SK-N-SH (cell line): ENCODE data around the gene FBH1. TPM values are rescaled to one million over a fixed set of nuclear protein-coding genes. Genes with fewer than 3 reads are reported as not detected.

ENCODE experiments used
- CTCF ChIA-PET: fragments of 300-600, 350-600 bp; formaldehyde crosslinking; extraction: SDS; loops from one replicate; lab custom pipeline; 2021; lab: Yijun Ruan, JAX
- POLR2A ChIA-PET: fragments of 350-600 bp; sonication (Branson Sonifier 250); formaldehyde crosslinking; extraction: SDS; loops from one replicate; lab custom pipeline; 2020; ENCODE audit warnings: antibody characterized with exemption, inconsistent platforms; lab: Yijun Ruan, JAX
- DNase-seq: peaks from one replicate; pipeline ENCODE4 v3.0.0; 2012
- H2AFZ ChIP-seq: fragments of 200-600 bp; sonication (generic); 2 replicates; pipeline ENCODE4 v1.8.1; 2016; ENCODE audit warnings: antibody characterized with exemption, mild to moderate bottlenecking, low read depth
- H3F3A ChIP-seq: fragments of 200-600 bp; sonication (generic); replicated peaks from 2 replicates; pipeline ENCODE3; 2016; ENCODE audit warnings: antibody characterized with exemption, mild to moderate bottlenecking; ENCODE audit not compliant: insufficient read depth
- H3K27ac ChIP-seq, 2 experiments: fragments of 200-500 bp in 1 of 2; fragments of 200-600 bp in 1 of 2; sonication (Bioruptor generic) in 1 of 2; sonication (generic), shearing (Covaris generic) in 1 of 2; 2 replicates each; pipeline versions ENCODE4 v1.5.1 to v1.6.1; 2014 to 2016; ENCODE audit warnings: low read depth in 2 of 2, inconsistent platforms in 1 of 2, low read length in 1 of 2, mild to moderate bottlenecking in 1 of 2, mixed read lengths in 1 of 2
- H3K27me3 ChIP-seq: fragments of 200-600 bp; sonication (generic), shearing (Covaris generic); 2 replicates; pipeline ENCODE4 v1.6.1; 2016; ENCODE audit warnings: mixed run types; ENCODE audit not compliant: insufficient read depth
- H3K36me3 ChIP-seq, 2 experiments: fragments of 200-500 bp in 1 of 2; fragments of 200-600 bp in 1 of 2; sonication (Bioruptor generic) in 1 of 2; sonication (generic) in 1 of 2; replicated peaks in 1 of 2; 2 replicates each; pipeline versions ENCODE3 to v1.5.1; 2014 to 2016; ENCODE audit warnings: low read length in 1 of 2, mild to moderate bottlenecking in 1 of 2; ENCODE audit not compliant: insufficient read depth in 2 of 2, control insufficient read depth in 1 of 2
- H3K4me1 ChIP-seq, 2 experiments: fragments of 200-500 bp in 1 of 2; fragments of 200-600 bp in 1 of 2; sonication (Bioruptor generic) in 1 of 2; sonication (generic), shearing (Covaris generic) in 1 of 2; 2 replicates each; pipeline versions ENCODE4 v1.5.1 to v1.6.1; 2014 to 2016; ENCODE audit warnings: low read depth in 1 of 2, low read length in 1 of 2, mixed run types in 1 of 2; ENCODE audit not compliant: insufficient read depth in 2 of 2, control insufficient read depth in 1 of 2
- H3K4me2 ChIP-seq: fragments of 200-600 bp; sonication (generic), shearing (Covaris generic); 2 replicates; pipeline ENCODE4 v1.6.1; 2017; ENCODE audit warnings: mixed run types
- H3K4me3 ChIP-seq, 2 experiments: fragments of 200-500 bp in 1 of 2; fragments of 200-600 bp in 1 of 2; sonication (Bioruptor generic) in 1 of 2; sonication (generic), shearing (Covaris generic) in 1 of 2; 2 replicates each; pipeline versions ENCODE4 v1.5.1 to v1.8.1; 2014 to 2016; ENCODE audit warnings: low read depth in 2 of 2, inconsistent platforms in 1 of 2, low read length in 1 of 2, mild to moderate bottlenecking in 1 of 2, mixed read lengths in 1 of 2, moderate library complexity in 1 of 2
- H3K79me2 ChIP-seq: fragments of 200-600 bp; sonication (generic); 2 replicates; pipeline ENCODE4 v1.8.1; 2017; ENCODE audit warnings: mild to moderate bottlenecking; ENCODE audit not compliant: insufficient read depth
- H3K9ac ChIP-seq: fragments of 200-600 bp; sonication (generic); 2 replicates; pipeline ENCODE4 v1.6.1; 2017; ENCODE audit warnings: mixed run types
- H3K9me2 ChIP-seq: fragments of 200-600 bp; sonication (generic); 2 replicates; pipeline ENCODE4 v1.6.1; 2017; ENCODE audit warnings: mixed run types
- H3K9me3 ChIP-seq: fragments of 200-600 bp; sonication (generic); 2 replicates; pipeline ENCODE4 v1.6.1; 2017; ENCODE audit warnings: mixed run types, mild to moderate bottlenecking, moderate library complexity
- H4K20me1 ChIP-seq: fragments of 200-600 bp; sonication (generic); 2 replicates; pipeline ENCODE4 v1.6.1; 2017; ENCODE audit warnings: mild to moderate bottlenecking, mixed run types; ENCODE audit not compliant: insufficient read depth
- FOSL2 ChIP-seq: IDR thresholded peaks from 2 replicates; pipeline ENCODE4 v1.4.0; 2012; ENCODE audit warnings: low read depth, mild to moderate bottlenecking, moderate library complexity, borderline replicate concordance
- FOXM1 ChIP-seq: IDR thresholded peaks from 2 replicates; pipeline ENCODE4 v1.4.0; 2012; ENCODE audit warnings: low read depth, mild to moderate bottlenecking
- NFIC ChIP-seq: IDR thresholded peaks from 2 replicates; pipeline ENCODE4 v1.4.0; 2012; ENCODE audit warnings: borderline replicate concordance
- NRF1 ChIP-seq: IDR thresholded peaks from 2 replicates; pipeline ENCODE4 v1.6.1; 2012; ENCODE audit warnings: low read depth, mild to moderate bottlenecking, low read length
- SIN3A ChIP-seq: IDR thresholded peaks from 2 replicates; pipeline ENCODE4 v1.6.1; 2012; ENCODE audit warnings: low read depth, mild to moderate bottlenecking, low read length, moderate library complexity, borderline replicate concordance
- TEAD4 ChIP-seq: IDR thresholded peaks from 2 replicates; pipeline ENCODE4 v1.4.0; 2012; ENCODE audit warnings: mild to moderate bottlenecking, borderline replicate concordance; ENCODE audit not compliant: insufficient read depth
- WGBS: methylation state at CpG from one replicate; pipeline ENCODE4 v1.1.6; 2017; ENCODE audit warnings: low lambda C conversion rate; 5-methylcytosine and 5-hydroxymethylcytosine counted together
- polyA plus RNA-seq, 3 experiments: library from polyadenylated mRNA; depleted of rRNA; stranded (reverse); fragments of >200 nt; gene quantifications; 2 replicates each; pipeline ENCODE4 v1.2.3, GENCODE V29; 2012
- TF ChIP-seq, protein P1 (sequence below): IDR thresholded peaks from 2 replicates; pipeline ENCODE4 v1.4.0; 2012; ENCODE audit warnings: low read depth
- TF ChIP-seq, protein P2 (sequence below): IDR thresholded peaks from 2 replicates; pipeline ENCODE4 v1.6.1; 2012; ENCODE audit warnings: mild to moderate bottlenecking, low read depth, low read length, moderate library complexity
- TF ChIP-seq, protein P3 (sequence below): IDR thresholded peaks from 2 replicates; pipeline ENCODE4 v1.4.0; 2012; ENCODE audit warnings: low read depth, borderline replicate concordance
- TF ChIP-seq, protein P4 (sequence below): fragments of 200-600 bp; sonication (generic); IDR thresholded peaks from 2 replicates; pipeline ENCODE4 v1.6.1; 2017; ENCODE audit warnings: antibody characterized with exemption, mild to moderate bottlenecking, moderate library complexity

The FBH1 gene
- polyA plus RNA-seq, 1 of the 3 experiments (the other 2 are of a cell fraction) = 60.9 TPM

DNA sequence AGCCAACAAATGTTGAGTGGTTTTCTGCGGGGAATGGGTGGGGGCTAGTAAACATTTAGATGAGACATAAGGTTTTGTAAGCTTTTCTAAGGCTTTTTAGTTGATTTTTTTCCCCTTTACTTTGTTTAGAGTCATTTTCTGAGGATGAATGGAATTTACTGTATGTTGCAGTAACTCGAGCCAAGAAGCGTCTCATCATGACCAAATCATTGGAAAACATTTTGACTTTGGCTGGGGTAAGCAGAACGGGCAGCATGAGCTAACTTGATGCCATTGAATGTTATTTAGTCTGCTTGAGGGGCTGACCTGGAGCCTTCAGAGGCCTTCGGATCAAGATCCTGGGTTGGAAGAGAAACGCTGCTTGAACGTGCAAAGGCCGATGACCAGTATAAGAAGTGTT is 37.3 kb downstream of the FBH1 start:
- no peak overlapping the region for H3K4me2 ChIP-seq
- H3K36me3 ChIP-seq = peaks cover 55 to 80% of the 10 kb centered on the region in 2 experiments
- CTCF ChIA-PET = no interaction called here

More for the DNA sequence above, 37.3 kb downstream of the FBH1 start:
- no peak overlapping the region for H3K4me3 ChIP-seq
- POLR2A ChIA-PET = no interaction called here
- no peaks in the 10 kb centered on the region for H4K20me1 ChIP-seq
- WGBS = 76% methylated on average over 8 of the region's 8 CpGs
- H3K27ac ChIP-seq = peak overlapping the region in 1 of 2 experiments; percentile 57; a peak in 2 of 4 replicates
- H3K9me3 ChIP-seq = no peaks in the 10 kb centered on the region
- H3K4me1 ChIP-seq = peaks cover 0 to 4% of the 10 kb centered on the region in 2 experiments; a peak in 1 of 4 replicates
- H3K79me2 ChIP-seq = no peaks in the 10 kb centered on the region
- H2AFZ ChIP-seq = no peak overlapping the region
- H3K9ac ChIP-seq = no peak overlapping the region
- no peak for DNase-seq
- no peaks in the 10 kb centered on the region for H3K27me3 ChIP-seq
- H3F3A ChIP-seq = peaks cover 4% of the 10 kb centered on the region
- no peaks in the 10 kb centered on the region for H3K9me2 ChIP-seq
- TF ChIP-seq FOXM1 (no peak), FOSL2 (0 out of 2 replicates have a peak, but pooled peaks have one; percentile 13), NFIC (peak; percentile 43), TEAD4 (no peak), SIN3A (no peak), NRF1 (no peak)
- TF ChIP-seq, protein P1, sequence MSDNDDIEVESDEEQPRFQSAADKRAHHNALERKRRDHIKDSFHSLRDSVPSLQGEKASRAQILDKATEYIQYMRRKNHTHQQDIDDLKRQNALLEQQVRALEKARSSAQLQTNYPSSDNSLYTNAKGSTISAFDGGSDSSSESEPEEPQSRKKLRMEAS = 0 out of 2 replicates have a peak, but pooled peaks have one; percentile 13
- TF ChIP-seq, protein P2, sequence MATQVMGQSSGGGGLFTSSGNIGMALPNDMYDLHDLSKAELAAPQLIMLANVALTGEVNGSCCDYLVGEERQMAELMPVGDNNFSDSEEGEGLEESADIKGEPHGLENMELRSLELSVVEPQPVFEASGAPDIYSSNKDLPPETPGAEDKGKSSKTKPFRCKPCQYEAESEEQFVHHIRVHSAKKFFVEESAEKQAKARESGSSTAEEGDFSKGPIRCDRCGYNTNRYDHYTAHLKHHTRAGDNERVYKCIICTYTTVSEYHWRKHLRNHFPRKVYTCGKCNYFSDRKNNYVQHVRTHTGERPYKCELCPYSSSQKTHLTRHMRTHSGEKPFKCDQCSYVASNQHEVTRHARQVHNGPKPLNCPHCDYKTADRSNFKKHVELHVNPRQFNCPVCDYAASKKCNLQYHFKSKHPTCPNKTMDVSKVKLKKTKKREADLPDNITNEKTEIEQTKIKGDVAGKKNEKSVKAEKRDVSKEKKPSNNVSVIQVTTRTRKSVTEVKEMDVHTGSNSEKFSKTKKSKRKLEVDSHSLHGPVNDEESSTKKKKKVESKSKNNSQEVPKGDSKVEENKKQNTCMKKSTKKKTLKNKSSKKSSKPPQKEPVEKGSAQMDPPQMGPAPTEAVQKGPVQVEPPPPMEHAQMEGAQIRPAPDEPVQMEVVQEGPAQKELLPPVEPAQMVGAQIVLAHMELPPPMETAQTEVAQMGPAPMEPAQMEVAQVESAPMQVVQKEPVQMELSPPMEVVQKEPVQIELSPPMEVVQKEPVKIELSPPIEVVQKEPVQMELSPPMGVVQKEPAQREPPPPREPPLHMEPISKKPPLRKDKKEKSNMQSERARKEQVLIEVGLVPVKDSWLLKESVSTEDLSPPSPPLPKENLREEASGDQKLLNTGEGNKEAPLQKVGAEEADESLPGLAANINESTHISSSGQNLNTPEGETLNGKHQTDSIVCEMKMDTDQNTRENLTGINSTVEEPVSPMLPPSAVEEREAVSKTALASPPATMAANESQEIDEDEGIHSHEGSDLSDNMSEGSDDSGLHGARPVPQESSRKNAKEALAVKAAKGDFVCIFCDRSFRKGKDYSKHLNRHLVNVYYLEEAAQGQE = no peak
- TF ChIP-seq, protein P3, sequence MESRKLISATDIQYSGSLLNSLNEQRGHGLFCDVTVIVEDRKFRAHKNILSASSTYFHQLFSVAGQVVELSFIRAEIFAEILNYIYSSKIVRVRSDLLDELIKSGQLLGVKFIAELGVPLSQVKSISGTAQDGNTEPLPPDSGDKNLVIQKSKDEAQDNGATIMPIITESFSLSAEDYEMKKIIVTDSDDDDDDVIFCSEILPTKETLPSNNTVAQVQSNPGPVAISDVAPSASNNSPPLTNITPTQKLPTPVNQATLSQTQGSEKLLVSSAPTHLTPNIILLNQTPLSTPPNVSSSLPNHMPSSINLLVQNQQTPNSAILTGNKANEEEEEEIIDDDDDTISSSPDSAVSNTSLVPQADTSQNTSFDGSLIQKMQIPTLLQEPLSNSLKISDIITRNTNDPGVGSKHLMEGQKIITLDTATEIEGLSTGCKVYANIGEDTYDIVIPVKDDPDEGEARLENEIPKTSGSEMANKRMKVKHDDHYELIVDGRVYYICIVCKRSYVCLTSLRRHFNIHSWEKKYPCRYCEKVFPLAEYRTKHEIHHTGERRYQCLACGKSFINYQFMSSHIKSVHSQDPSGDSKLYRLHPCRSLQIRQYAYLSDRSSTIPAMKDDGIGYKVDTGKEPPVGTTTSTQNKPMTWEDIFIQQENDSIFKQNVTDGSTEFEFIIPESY = no peak
- TF ChIP-seq, protein P4, sequence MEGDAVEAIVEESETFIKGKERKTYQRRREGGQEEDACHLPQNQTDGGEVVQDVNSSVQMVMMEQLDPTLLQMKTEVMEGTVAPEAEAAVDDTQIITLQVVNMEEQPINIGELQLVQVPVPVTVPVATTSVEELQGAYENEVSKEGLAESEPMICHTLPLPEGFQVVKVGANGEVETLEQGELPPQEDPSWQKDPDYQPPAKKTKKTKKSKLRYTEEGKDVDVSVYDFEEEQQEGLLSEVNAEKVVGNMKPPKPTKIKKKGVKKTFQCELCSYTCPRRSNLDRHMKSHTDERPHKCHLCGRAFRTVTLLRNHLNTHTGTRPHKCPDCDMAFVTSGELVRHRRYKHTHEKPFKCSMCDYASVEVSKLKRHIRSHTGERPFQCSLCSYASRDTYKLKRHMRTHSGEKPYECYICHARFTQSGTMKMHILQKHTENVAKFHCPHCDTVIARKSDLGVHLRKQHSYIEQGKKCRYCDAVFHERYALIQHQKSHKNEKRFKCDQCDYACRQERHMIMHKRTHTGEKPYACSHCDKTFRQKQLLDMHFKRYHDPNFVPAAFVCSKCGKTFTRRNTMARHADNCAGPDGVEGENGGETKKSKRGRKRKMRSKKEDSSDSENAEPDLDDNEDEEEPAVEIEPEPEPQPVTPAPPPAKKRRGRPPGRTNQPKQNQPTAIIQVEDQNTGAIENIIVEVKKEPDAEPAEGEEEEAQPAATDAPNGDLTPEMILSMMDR = no peak
